ENCODE measurements around the gene FNBP1L.

The FNBP1L gene

DNA sequence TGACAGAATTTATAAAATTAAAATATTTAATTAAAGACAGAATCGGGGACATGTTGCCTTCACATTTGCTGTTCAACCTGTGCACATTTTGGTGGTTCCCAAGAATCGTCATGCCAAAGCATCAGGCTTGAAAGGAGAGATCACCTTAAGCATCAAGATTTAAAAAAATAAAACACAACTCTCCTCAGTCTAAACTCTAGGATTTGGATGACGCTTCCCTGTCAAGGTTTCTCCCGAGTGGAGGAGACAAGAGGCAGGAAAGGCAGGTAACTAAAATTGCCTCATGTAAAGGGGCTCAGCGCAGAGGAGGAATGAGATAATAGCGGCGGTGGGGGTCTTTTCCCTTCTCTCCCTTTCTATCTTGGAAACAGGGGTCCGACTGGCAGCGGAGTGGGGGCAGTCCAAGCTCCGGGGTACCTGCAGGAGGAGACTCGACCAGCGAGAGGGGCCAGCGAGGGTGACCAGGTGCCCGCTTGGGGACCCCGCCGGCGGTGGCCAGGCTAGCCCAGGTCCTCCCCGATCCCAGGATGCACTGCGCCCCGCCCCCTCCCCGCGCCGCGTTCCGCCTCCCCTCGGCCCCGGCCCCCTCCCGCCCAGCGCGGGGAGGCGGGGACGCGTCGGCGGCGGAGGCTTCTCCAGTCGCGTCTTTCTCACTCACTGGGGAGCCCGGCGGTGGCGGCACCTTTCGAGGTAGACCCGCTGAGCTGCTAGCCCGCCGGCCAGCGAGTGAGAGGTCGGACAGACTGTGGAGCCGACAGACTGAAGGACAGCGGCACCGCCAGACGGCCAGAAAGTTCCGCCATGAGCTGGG, at the start of gene FNBP1L:
TSS of gene FNBP1L (plus strand) at position 638 of the 811 bp plus-strand sequence. CDS start at position 802, 164 bp downstream.
- peak; percentile 17 for DNase-seq

DNA sequence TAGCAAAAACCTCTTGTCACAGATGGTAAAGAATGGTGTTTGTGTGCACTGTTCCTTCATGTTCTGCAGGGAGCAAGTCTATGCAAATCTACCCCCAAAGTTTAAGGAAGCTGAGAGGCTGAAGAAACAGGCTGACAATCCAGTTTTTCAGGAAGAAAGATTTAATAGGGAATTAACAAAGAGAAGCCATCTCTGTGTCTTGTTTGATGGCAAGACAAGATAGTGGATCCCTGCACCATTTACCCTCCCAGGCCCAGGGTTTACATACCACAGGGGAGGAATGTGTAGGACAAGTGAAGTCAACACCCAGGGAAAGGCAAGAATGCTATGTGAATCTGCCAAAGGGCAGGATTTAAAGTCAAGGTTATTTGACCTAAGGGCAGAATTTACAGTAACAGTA, 48.1 kb upstream of the FNBP1L start:
- DNase-seq, result no peak

DNA sequence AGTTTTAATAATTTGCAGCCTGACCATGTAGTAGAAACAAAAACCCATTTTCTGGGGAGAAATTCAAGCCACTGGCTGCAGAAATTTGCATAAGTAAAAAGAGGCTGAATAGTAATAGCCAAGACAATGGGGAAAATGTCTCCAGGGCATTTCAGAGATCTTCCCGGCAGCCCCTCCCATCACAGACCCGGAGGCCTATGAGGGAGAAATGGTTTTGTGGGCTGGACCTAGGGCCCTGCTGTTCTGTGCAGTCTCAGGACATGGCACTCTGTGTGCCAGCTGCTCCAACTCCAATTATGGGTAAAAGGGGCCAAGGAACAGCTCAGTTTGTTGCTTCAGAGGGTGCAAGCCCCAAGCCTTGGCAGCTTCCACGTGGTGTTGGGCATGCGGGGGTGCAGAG, 39.7 kb upstream of the FNBP1L start:
- no peak for DNase-seq

DNA sequence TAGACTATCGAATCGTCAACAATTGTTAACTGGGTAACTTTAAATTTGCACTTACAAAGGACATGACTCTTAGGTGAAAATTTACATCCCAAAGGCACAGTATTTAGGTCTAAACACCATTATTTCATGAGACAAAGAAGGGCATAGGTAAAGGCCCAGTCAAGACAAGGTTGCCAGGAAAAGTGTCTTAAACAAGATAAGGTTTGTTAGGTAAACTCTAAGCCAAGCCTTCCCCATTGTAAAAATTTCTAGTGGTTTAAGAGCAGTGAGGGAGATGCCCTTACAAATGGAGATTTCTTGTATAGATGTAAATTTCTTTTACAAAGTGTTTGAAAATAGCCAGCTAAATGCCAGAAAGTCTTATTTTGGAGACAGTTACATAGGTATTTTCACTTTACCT, 36.9 kb upstream of the FNBP1L start:
- DNase-seq, result no peak

DNA sequence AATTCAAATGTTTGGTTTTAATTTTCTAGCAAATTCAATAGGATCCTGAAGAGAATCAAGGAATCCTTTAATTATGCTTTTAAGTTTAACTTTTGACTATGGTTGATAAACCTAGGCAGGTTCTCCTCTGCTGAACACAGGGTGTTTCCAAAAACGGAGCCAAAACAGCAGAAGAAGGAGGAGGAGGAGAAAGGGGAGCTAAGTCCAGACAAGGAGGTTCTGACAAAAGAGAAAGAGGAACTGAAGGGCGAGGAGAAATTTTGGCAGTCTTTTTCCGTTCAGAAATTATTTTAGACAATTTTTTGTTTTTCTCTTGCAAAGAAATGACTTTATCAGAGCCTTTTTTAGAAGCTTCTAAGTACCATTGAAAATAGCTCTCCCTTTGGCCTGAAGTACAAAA, 33.2 kb upstream of the FNBP1L start:
- DNase-seq, result peak; percentile 12

DNA sequence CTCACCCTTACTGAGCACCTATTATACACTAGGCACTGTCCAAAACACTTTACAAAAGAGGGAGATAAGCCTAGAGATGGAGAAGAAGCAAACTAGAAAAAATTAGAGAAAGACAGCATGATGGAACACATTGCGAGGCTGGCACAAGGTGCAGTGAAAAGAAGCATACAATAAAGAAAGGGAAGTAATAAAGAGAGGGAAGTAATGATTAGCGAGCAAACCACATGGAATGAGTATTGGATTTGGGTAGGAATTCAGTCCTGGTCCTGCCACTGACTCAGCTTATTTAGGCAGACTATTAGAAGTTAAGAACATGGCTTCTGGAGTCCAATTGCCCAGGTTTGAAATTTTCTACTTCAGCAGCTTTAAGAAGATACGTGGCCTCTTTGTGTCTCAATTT, 32.6 kb upstream of the FNBP1L start:
- DNase-seq, result no peak

DNA sequence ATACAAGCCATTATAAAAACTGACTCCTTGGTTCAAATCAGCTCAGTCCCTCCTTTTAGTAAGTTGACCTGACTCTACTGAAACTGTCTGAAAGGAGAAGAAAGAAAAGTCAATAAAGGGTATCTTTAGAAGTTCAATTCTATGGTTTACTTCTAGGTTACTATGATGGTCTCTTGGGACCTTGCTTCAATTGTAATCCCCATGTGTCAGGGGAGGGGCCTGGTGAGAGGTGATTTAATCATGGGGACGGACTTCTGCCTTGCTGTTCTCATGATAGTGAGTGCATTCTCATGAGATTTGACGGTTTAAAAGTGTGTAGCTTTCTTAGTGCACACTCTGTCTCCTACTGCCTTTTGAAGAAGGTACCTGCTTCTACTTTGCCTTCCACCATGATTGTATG, 31.7 kb upstream of the FNBP1L start:
- no peak for DNase-seq

DNA sequence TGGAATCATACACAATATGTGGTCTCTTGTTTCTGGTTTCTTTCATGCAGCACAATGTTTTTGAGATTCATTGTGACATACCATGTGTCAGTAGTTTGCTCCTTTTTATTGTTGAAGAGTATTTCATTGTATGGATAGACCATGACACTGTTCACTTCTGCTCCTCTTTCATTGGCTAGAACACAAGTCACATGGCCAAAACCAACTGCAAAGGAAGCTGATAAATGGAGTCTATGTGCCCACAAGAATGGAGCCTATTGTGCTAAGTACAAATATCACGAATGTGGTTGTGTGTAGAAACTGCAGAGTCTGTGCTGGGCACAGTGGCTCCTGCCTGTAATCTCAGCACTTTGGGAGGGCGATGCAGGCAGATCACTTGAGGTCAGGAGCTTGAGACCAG, 28.6 kb upstream of the FNBP1L start:
- DNase-seq, result no peak

DNA sequence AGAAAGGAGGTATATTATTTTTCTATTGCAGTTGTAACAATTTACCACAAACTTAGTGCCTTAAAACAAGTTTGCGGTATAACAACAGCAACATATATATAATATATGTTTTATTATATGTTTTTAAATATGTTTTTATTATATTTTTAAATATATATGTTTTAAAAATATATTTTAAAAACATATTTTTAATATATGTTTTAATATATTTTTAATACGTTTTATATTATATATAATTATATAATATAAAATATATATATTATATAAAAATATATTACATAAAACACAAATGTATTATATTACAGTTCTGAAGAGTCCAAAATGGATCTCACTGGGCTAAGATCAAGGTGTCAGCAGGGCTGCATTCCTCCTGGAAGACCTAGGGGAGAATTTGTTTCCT, 27.5 kb upstream of the FNBP1L start:
- no peak for DNase-seq

DNA sequence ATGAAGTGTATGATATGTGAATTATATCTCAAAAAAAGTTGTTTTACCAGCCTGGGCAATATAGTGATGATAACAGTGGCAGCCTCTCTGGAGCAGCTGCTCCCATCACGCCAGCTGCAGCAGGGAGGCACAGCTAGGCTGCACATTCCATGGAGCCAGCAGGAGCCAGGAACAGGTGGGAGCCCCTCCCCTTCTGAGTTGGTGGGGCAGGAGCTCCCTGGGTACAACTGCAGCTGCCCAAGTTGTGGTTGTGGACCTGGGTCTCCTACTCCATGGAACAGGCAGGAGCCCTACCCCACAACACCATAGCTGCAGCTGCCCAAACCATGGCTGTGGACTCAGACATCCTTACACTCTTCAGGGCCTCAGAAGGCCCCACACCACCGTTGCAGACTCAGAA, 21.7 kb upstream of the FNBP1L start:
- no peak for DNase-seq

DNA sequence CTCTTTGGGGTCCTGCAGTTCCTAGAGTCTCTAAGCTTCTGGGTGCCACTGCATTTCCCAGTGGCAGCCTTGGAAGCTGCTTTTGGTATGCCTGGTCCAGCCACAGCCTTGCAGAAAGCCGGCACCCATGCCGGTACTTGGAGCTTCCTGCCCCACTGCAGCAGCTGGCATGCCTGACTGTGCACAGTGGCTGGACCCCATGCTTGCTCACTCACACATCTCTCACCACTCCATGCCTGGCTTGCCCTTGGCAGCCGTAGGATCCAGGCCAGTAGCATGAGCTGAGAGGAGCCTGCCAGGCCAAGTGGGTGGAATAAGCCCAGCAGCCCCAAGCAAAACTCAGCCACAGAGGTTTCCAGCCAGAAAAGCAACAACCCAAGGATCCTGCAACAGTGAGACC, 20.3 kb upstream of the FNBP1L start:
- no peak for DNase-seq

DNA sequence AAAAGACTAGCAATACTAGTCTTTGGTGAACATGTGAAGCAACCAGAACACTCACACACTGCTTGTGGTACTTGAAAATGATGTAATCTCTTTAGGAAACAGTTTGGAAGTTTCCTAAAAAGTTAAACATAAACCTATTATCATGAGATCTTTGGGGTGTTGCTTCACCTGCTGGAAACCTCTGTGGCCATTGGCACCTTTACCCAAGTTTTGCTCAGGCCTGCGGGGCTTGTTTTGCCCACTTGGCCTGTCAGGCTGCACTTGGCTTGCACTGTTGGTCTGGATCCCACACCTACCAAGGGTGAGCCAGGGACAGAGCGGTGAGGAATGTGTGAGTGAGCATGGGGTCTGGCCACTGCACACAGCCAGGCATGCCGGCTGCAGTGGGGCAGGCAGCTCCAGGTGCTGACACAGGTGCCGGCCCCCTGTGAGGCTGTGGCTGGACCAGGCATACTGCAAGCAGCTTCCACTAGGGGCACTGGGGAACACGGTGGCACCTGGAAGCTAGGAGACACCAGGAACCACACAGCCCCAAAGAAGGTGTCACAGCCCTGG, 14.4 kb upstream of the FNBP1L start:
- no peak for DNase-seq

DNA sequence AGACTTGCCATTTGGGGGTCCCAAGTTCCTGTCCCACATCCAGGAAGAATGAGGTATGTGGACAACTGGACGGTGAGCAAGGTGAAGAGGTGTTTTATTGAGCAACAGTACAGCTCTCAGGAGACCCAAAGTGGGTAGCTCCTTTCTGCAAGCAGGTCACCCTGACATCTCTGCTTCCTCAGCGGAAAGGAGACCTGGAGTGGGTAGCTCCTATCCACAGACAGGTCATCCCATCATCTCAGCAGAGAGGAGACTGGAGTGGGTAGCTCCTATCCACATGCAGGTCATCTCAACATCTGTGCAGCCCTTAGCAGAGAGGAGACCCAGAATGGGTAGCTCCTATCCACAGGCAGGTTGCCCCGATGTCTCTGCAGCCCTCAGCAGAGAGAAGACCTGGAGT, 13.8 kb upstream of the FNBP1L start:
- DNase-seq, result no peak

DNA sequence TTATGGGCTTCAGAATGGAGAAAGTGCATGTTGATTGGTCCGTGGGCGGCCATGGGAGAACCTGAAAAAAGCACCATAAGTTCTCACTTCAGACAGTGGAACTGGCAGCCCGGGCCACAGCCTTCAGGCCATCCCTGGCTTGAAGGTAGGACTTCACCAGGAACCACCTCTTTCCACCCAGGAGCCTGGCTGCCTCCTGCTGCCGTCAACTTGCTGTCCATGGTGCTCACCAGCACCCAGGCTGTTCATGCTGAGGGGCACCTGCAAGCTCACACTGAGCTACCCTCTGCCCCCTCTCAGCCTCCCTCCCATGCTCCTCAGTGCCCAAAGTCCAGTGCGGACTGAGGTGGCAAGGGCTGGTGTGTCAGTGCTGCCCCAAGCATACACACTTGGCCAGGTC, 12.9 kb upstream of the FNBP1L start:
- no peak for DNase-seq

DNA sequence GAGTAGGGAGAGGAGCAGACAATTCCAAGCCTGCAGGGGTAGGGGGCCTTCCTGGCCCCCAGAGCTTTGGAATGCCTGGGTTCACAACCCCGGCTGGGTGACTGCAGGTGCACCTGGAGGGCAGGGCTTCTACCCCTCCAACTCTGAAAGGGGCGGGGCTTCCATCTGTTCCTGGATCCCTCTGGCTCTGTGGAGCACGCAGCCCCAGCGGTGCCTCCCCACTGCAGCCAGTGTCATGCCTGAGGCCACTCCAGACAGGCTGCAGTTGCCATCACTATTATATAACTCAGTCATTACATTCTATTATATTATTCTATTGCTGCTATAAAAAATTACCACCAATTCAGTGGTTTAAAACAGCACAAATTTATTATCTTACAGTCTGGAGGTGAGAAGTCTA, 12.5 kb upstream of the FNBP1L start:
- DNase-seq, result no peak

DNA sequence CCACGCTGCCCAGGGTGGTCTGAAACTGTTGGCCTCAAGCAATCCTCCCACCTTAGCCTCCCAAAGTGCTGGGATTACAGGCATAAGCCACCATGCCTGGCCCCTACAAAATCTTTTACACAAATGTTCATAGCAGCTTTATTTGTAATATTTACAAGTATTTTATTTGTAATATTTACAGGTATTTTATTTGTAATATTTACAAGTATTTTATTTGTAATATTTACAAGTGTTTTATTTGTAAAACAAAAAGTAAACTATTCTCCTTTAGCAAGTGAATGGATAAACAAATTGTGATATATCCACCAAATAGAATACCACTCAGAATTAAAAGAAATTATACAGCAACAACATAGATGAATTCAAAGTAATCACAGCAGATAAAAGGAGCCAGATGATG, 11.4 kb upstream of the FNBP1L start:
- no peak for DNase-seq

DNA sequence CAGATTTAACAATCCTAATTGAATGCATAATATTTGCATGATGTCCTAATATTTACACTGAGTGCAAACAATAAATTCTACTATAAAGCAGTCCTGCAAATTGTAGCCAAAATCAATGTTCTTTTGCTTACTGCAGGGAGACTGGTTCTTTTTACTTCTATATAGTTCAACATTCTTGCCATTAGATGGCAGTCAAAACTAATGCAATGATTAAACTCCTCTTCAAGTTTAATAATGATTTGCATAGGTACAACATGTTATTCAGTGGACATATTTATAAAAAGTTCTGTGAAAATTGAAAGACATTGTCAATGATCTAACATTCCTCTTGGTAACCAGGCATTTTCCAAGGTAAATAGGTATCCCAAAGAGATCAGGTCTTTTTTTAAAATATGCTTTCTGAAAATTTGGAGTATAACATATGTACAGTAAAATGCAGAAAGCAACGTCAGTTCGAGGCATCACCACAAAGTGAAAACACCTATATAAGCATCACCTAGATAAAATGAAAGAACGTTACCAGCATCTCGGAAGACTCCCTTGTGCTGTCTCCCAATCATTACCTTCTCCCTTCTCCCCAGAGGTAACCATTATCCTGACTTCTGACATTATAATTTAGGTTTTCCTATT, 9.8 kb upstream of the FNBP1L start:
- DNase-seq, result peak; percentile 64

DNA sequence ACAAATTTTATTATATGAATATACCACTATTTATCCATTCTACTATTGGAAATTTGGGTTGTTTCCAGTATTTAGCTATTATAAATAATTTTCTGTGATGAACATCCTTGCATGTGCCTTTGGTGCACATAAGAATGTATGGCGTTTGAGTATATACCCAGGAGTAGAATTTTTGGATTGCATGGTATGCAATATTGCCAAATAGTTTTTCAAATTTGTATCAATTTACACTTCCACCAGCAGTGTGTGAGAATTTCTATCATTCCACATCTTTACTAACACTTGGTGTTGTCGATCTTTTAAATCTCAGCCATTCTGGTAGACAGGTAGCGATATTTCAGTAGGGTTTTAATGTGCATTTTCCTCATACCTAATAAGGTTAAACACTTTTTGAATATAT, 9.2 kb upstream of the FNBP1L start:
- no peak for DNase-seq

DNA sequence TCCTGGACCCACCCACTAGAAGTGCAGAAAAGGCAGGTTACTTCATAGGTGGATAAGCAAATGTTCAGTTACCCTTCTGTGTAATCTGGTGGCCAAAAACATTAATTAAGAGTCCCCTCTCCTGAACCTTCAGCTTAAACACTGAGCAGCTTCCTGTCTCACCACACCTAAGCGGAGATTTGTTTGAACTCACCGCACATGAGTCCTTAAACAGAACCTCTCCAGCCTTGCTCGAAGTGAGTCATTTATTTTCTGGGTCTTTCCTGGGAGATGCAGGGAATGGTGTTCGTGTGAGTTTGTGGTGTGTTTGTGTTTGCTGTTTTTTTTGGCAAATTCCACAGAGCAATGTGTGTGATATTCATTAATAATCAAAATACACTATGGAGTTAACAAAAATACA, 7.6 kb upstream of the FNBP1L start:
- no peak for DNase-seq

DNA sequence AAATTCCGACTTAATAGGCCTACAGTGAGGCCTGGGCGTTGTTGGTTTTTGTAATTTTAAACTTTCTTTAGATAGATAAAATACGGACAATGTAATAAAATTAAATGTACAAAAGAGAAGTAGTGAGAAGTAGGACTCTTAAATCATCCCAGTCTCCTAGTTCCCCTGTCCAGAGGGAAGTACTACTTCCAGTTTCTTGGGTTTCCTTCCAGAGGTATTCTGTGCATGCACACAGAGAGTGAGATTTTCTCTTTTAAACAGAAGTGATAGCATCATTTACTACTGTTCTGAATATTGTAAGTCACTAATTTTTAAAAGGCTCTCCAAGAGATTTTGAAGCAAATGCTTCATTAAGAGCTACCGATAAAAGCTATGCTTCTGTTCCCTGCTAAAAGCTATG, 7.2 kb upstream of the FNBP1L start:
- peak; percentile 38 for DNase-seq

DNA sequence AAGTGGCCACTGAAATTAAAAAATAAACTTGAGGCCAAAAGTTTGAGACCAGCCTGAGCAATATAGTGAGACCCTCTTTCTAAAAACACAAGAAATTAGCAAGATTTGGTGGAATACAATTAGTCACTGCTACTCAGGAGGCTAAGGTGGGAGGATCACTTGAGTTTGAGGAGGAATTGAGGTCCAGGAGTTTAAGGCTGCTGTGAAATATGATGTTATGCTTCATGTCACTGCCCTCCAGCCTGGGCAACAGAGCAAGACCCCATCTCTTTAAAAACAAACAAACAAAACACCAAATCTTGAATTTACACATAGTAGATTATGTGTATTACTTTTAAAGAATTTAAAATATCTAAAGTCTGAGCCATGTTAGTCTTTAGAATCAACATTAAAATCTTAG, 6.3 kb upstream of the FNBP1L start:
- DNase-seq, result no peak

DNA sequence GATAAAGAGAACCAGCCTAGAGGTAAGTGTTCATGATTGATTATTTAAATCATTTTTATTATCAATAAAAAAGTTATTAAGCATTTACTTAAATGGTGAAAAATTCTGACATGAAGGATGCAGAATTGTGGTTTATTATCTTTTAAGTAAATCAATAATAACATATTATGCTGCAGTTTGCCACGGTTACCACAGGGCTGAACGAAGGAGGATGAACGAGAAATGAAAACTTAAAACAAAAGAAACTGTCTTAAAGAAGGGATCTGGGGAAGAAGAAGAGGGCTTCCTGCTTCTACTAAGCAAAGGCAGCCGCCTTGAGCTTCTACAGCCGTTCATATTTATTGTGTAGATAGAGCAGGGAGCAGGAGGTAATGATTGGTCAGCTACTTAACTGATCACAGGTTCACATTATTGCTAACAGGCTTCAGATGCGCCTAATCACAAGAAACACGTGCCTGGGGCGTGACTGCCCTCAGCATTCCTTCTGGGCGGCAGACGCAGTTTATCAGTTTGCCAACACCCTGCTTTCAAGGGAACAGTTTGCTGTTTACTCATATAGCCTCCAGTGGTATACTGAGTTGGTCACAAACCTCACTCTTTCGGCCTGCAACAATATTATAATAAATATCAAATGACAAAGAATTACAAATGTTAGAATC, 5.8 kb upstream of the FNBP1L start:
- DNase-seq, result no peak

DNA sequence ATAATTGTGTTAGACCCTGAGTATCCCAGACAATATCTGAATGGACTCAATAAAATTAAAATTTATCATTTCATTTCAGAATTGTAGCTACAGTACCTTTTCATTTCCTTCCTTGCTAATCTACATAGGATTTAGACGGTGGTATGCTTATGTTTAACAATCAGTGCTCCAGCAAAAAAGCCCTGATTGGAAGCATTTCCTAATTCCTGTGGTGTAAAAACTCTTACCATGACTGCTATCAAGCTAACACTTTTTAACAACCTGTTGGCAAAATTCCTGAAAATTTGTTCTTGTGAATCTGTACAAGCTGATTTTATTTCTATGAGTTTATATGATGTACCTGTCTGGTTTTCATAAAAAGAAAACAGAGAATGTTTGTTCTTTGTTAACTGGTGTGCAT, 5.2 kb upstream of the FNBP1L start:
- DNase-seq, result no peak

DNA sequence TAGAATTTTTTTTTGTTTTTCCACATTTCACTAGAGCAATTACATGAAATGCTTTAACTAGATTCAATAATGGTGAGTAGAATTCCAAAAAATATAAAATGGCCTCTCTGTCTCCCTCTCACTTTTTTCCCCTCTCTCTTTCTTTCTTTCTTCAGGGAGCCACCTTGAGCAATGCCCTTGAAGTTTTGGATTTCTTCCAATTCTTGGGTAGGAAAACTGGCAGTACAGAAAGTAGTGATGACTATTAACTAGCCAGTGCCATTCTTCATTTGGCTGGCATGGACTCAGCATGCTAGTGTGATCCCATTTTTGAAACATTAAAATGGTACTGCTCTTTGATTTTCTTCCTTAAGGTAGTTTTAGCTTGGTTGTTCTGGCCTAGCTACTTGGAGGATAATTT, 4.5 kb upstream of the FNBP1L start:
- DNase-seq, result no peak

All from inflammatory macrophage treated with lipopolysaccharide for 4 hours (primary cell).